GM23338 (cell line): Measurements from ENCODE around the gene CCDC197. TPM values are rescaled to one million over a fixed set of nuclear protein-coding genes. Genes with fewer than 3 reads are reported as not detected.

Source experiments
- ATAC-seq: fragments of 200-7000 bp; cut with Tn5 transposase; 3 replicates; pipeline ENCODE4 v1.9.1; 2020
- DNase-seq: peaks from one replicate; pipeline ENCODE4 v3.0.0-alpha.2; 2015; ENCODE audit warnings: low spot score
- H2AFZ ChIP-seq: fragments of 200-600 bp; sonication (generic); 2 replicates; pipeline ENCODE4 v1.8.0; 2016; ENCODE audit warnings: antibody characterized with exemption, mild to moderate bottlenecking, moderate library complexity
- H3F3A ChIP-seq: fragments of 200-600 bp; sonication (generic); replicated peaks from 2 replicates; pipeline ENCODE4 v1.8.0; 2017; ENCODE audit warnings: antibody characterized with exemption, mixed run types, low read depth
- H3K27ac ChIP-seq: fragments of 200-600 bp; sonication (generic); 2 replicates; pipeline ENCODE4 v1.6.1; 2016; ENCODE audit warnings: low read depth
- H3K27me3 ChIP-seq: fragments of 200-600 bp; sonication (generic); 2 replicates; pipeline ENCODE4 v1.8.0; 2016; ENCODE audit warnings: mild to moderate bottlenecking, mixed run types, moderate library complexity; ENCODE audit not compliant: insufficient read depth
- H3K36me3 ChIP-seq: fragments of 200-600 bp; sonication (generic); 2 replicates; pipeline ENCODE4 v1.8.0; 2016; ENCODE audit warnings: mild to moderate bottlenecking; ENCODE audit not compliant: insufficient read depth
- H3K4me1 ChIP-seq: fragments of 200-600 bp; sonication (generic); 2 replicates; pipeline ENCODE4 v1.8.0; 2016; ENCODE audit warnings: mild to moderate bottlenecking, moderate library complexity; ENCODE audit not compliant: insufficient read depth
- H3K4me2 ChIP-seq: fragments of 200-600 bp; sonication (generic); 2 replicates; pipeline ENCODE4 v1.7.1; 2017; ENCODE audit warnings: mixed run types
- H3K4me3 ChIP-seq: fragments of 200-600 bp; sonication (generic); 2 replicates; pipeline ENCODE4 v1.6.1; 2016; ENCODE audit warnings: mixed run types
- H3K79me2 ChIP-seq: fragments of 200-600 bp; sonication (generic); replicated peaks from 2 replicates; pipeline ENCODE4 v1.8.0; 2017; ENCODE audit warnings: mild to moderate bottlenecking; ENCODE audit not compliant: insufficient read depth
- H3K9me2 ChIP-seq: fragments of 200-600 bp; sonication (generic); 2 replicates; pipeline ENCODE4 v1.8.0; 2017; ENCODE audit not compliant: insufficient read depth
- H4K20me1 ChIP-seq: fragments of 200-600 bp; sonication (generic); replicated peaks from 2 replicates; pipeline ENCODE4 v1.8.0; 2017; ENCODE audit warnings: mild to moderate bottlenecking; ENCODE audit not compliant: insufficient read depth
- H3K27ac Mint-ChIP-seq: 2 replicates; pipeline ENCODE4 v1.8.0; 2020; ENCODE audit warnings: inconsistent platforms, mild to moderate bottlenecking, moderate library complexity, mixed read lengths
- H3K27me3 Mint-ChIP-seq: 3 replicates; pipeline ENCODE4 v1.8.0; 2022; ENCODE audit warnings: low read depth, mild to moderate bottlenecking, moderate library complexity, mixed read lengths, inconsistent platforms; ENCODE audit not compliant: insufficient read depth, poor library complexity
- H3K36me3 Mint-ChIP-seq: 3 replicates; pipeline ENCODE4 v1.8.0; 2021; ENCODE audit warnings: low read depth, mild to moderate bottlenecking, inconsistent platforms, moderate library complexity, mixed read lengths
- H3K4me1 Mint-ChIP-seq: 3 replicates; pipeline ENCODE4 v1.8.0; 2020; ENCODE audit warnings: mild to moderate bottlenecking, inconsistent platforms, mixed read lengths
- H3K4me3 Mint-ChIP-seq: 3 replicates; pipeline ENCODE4 v1.8.0; 2021; ENCODE audit warnings: moderate library complexity, mild to moderate bottlenecking, inconsistent platforms, mixed read lengths
- H3K9me3 Mint-ChIP-seq: 3 replicates; pipeline ENCODE4 v1.8.0; 2020; ENCODE audit warnings: moderate library complexity, mild to moderate bottlenecking, inconsistent platforms, mixed read lengths
- CREB1 ChIP-seq: fragments of 250-450 bp; sonication (Bioruptor Pico); IDR thresholded peaks from 2 replicates; pipeline ENCODE4 v1.5.0; 2020; ENCODE audit warnings: low read depth, mild to moderate bottlenecking, moderate library complexity
- EZH2phosphoT487 ChIP-seq: fragments of 200-600 bp; sonication (generic); IDR thresholded peaks from one replicate; pipeline ENCODE4 v1.8.1; 2018; ENCODE audit warnings: antibody characterized with exemption; ENCODE audit not compliant: unreplicated experiment
- NANOG ChIP-seq: IDR thresholded peaks from 2 replicates; pipeline ENCODE4 v1.6.1; 2016; ENCODE audit warnings: antibody characterized with exemption, borderline replicate concordance
- POLR2AphosphoS5 ChIP-seq: IDR thresholded peaks from 2 replicates; pipeline ENCODE4 v1.6.1; 2016; ENCODE audit warnings: antibody characterized with exemption, low read depth
- ZNF114 ChIP-seq: fragments of 250-450 bp; sonication (Bioruptor Pico); IDR thresholded peaks from 2 replicates; pipeline ENCODE4 v1.5.0; 2020; ENCODE audit warnings: mild to moderate bottlenecking, moderate library complexity
- polyA plus RNA-seq: library from polyadenylated mRNA; unstranded; fragments of >200 nt; fragmentation: Nextera tagmentation; extraction: Ambion mirVana; gene quantifications from 2 replicates; pipeline ENCODE4 v1.2.1, GENCODE V29; 2016
- total RNA-seq: library from RNA; depleted of rRNA; stranded (reverse); fragments of >200 nt; shearing (Covaris generic); gene quantifications from 2 replicates; pipeline ENCODE4 v1.2.3, GENCODE V29; 2014
- TF ChIP-seq, protein P1 (sequence below): fragments of 250-450 bp; sonication (Bioruptor Pico); IDR thresholded peaks from 2 replicates; pipeline ENCODE4 v1.5.0; 2020; ENCODE audit warnings: mild to moderate bottlenecking, moderate library complexity

Gene CCDC197
- total and polyA plus RNA-seq, 2 experiments from 2014 or later, result not detected

DNA sequence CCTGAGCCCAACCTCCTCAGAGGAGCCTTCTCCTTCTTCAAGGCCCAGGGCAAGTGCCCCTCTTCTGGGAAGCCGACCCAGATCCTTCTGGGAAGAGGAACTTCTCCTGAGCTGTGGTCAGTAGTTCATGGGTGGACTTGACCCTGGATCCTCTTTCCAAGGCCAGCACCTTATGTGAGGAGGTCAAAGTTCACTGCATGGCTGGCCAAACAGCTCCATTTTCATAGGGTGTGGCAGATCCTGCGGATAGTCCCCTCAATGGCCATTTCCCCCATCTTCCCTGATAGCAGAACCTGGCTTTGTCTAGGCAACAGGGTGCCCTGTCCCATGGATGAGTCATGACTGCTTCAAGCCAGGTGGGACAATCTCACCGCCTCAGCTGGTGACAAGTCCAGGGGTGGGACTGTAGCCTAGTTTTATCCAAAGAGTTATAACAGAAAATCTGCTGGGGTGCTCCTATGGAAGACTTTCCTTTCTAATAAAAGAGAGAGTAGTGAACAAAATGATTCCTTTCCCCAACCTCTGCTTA, 31.1 kb upstream of the CCDC197 start (continued):
- TF ChIP-seq, protein P1, sequence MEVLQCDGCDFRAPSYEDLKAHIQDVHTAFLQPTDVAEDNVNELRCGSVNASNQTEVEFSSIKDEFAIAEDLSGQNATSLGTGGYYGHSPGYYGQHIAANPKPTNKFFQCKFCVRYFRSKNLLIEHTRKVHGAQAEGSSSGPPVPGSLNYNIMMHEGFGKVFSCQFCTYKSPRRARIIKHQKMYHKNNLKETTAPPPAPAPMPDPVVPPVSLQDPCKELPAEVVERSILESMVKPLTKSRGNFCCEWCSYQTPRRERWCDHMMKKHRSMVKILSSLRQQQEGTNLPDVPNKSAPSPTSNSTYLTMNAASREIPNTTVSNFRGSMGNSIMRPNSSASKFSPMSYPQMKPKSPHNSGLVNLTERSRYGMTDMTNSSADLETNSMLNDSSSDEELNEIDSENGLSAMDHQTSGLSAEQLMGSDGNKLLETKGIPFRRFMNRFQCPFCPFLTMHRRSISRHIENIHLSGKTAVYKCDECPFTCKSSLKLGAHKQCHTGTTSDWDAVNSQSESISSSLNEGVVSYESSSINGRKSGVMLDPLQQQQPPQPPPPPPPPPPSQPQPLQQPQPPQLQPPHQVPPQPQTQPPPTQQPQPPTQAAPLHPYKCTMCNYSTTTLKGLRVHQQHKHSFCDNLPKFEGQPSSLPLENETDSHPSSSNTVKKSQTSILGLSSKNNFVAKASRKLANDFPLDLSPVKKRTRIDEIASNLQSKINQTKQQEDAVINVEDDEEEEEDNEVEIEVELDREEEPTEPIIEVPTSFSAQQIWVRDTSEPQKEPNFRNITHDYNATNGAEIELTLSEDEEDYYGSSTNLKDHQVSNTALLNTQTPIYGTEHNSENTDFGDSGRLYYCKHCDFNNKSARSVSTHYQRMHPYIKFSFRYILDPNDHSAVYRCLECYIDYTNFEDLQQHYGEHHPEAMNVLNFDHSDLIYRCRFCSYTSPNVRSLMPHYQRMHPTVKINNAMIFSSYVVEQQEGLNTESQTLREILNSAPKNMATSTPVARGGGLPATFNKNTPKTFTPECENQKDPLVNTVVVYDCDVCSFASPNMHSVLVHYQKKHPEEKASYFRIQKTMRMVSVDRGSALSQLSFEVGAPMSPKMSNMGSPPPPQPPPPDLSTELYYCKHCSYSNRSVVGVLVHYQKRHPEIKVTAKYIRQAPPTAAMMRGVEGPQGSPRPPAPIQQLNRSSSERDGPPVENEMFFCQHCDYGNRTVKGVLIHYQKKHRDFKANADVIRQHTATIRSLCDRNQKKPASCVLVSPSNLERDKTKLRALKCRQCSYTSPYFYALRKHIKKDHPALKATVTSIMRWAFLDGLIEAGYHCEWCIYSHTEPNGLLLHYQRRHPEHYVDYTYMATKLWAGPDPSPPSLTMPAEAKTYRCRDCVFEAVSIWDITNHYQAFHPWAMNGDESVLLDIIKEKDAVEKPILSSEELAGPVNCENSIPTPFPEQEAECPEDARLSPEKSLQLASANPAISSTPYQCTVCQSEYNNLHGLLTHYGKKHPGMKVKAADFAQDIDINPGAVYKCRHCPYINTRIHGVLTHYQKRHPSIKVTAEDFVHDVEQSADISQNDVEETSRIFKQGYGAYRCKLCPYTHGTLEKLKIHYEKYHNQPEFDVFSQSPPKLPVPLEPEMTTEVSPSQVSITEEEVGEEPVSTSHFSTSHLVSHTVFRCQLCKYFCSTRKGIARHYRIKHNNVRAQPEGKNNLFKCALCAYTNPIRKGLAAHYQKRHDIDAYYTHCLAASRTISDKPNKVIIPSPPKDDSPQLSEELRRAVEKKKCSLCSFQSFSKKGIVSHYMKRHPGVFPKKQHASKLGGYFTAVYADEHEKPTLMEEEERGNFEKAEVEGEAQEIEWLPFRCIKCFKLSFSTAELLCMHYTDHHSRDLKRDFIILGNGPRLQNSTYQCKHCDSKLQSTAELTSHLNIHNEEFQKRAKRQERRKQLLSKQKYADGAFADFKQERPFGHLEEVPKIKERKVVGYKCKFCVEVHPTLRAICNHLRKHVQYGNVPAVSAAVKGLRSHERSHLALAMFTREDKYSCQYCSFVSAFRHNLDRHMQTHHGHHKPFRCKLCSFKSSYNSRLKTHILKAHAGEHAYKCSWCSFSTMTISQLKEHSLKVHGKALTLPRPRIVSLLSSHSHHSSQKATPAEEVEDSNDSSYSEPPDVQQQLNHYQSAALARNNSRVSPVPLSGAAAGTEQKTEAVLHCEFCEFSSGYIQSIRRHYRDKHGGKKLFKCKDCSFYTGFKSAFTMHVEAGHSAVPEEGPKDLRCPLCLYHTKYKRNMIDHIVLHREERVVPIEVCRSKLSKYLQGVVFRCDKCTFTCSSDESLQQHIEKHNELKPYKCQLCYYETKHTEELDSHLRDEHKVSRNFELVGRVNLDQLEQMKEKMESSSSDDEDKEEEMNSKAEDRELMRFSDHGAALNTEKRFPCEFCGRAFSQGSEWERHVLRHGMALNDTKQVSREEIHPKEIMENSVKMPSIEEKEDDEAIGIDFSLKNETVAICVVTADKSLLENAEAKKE (CRISPR knock-in tag), result no peak
- TF ChIP-seq ZNF114 (CRISPR knock-in tag), result no peak

GRCh38 chr14:93967637-93968250, 29.4 kb upstream of the CCDC197 start:
- Mint-ChIP-seq H3K4me1 (no peaks in the 10 kb centered on the region), H3K36me3 (no peaks in the 10 kb centered on the region), H3K27me3 (no peaks in the 10 kb centered on the region), H3K9me3 (no peaks in the 10 kb centered on the region), H3K27ac (no peak overlapping the region), H3K4me3 (no peak overlapping the region)
- no peaks in the 10 kb centered on the region for H3K79me2 ChIP-seq
- H4K20me1 ChIP-seq, result no peaks in the 10 kb centered on the region
- TF ChIP-seq EZH2phosphoT487 (no peak), NANOG (no peak), CREB1 (CRISPR knock-in tag) (no peak), POLR2AphosphoS5 (no peak)
- no peak overlapping the region for H3K4me3 ChIP-seq
- ATAC-seq (no peak), DNase-seq (no peak)
- no peaks in the 10 kb centered on the region for H3F3A ChIP-seq
- 0 out of 2 replicates have a peak, but pooled peaks cover 5% of the 10 kb centered on the region for H3K9me2 ChIP-seq
- no peak overlapping the region for H2AFZ ChIP-seq
- no peaks in the 10 kb centered on the region for H3K27me3 ChIP-seq
- no peak overlapping the region for H3K4me2 ChIP-seq
- H3K36me3 ChIP-seq, result no peaks in the 10 kb centered on the region
- no peak overlapping the region for H3K27ac ChIP-seq
- H3K4me1 ChIP-seq, result no peaks in the 10 kb centered on the region
